Activated T-cell treated with anti-CD3 and anti-CD28 coated beads for 48 hours (primary cell): ENCODE measurements around the gene GSX2.
A peak's percentile ranks its signal among the peaks of the same experiment; 100 is the strongest.

ENCODE experiments used
- DNase-seq: peaks from one replicate; pipeline ENCODE4 v3.0.0-alpha.2; 2020; ENCODE audit warnings: low read depth

Gene GSX2

DNA sequence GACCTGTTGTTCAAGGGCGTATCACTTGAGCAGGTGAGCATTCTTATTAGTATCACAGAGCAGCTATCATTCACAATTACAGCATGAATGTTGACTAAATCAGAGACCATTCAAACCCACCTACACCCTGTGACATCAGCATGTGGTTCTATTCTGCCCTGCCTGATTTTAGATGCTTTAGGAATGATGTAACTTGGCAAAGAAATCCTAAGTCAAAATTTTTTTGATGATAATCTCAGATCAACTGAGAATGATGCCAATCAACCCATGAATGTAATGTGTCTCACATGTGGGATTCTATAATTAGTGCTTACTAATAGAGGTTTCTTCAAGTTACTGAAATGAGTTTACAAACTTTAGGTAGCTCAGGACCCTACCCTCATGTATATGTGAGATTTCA, 22.2 kb upstream of the GSX2 start:
- no peak for DNase-seq

DNA sequence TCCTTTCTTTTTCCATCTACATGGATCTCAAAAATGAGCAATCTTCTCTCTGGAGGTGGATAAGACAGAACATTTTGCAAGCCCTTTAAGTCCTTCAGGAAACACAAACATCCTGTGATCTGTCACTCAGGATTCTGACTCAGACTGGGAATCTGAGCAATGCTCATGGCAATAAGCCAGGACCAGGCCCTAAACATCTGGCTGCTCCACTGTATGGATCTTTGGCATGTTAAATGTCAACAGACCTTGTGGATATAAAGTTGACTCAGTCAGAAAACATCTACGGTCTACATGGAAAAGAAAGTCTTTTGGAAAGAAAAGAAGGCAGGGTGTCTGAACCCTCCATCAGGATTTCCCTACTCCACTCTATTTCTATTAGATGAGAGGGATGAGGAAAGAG, 17.8 kb upstream of the GSX2 start:
- DNase-seq, result no peak

DNA sequence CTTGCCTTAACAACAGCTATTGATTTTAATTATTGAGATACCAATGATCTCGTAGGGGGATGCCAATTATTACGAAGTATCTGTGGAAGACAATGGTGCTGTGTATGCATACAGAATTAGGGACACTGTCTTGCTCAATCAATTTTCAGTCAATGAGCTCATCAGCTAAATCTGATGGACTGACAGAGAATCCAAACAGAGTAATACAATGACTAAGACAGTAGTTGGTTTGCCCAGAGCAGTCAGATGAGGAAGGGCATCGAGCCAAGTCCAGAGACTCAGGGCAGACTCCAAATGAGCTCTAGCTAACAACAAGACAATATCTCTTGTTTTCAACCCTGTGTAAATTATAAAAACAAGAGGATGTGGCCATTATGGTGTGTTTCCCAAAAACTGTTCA, 14.7 kb upstream of the GSX2 start:
- no peak for DNase-seq

DNA sequence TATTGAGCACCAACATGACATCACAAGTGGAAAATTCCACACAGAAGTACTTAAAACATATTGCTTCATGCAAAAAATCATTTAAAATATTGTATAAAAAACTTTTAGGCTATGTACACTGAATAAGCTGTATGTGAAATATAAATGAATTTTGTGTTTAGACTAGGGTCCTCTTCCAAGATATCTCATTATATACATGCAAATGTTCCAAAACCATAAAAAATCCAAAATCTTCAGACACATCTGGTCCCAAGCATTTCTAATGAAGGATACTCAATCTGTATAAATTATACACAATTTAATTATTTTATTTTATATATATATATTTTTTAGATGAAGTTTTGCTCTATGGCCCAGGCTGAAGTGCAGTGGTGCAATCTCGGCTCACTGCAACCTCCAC, 10.1 kb upstream of the GSX2 start:
- no peak for DNase-seq

DNA sequence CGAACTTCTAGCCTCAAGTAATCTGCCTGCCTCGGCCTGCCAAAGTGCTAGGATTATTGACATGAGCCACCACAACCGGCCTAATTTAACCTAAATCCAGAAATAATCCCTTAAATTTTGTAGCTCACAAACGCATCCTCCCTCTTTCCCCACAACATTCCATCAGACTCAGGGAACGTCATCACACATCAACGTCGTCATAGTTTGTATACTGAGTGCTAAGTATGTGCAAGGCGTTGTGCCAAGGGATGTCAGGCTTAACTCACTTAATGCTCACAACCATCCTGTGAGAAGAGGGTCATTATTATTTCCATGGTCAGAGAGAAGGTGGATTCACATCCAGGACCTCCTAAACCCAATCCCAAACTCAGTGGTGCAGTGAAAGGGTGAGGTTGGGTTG, 9.6 kb upstream of the GSX2 start:
- DNase-seq, result no peak

DNA sequence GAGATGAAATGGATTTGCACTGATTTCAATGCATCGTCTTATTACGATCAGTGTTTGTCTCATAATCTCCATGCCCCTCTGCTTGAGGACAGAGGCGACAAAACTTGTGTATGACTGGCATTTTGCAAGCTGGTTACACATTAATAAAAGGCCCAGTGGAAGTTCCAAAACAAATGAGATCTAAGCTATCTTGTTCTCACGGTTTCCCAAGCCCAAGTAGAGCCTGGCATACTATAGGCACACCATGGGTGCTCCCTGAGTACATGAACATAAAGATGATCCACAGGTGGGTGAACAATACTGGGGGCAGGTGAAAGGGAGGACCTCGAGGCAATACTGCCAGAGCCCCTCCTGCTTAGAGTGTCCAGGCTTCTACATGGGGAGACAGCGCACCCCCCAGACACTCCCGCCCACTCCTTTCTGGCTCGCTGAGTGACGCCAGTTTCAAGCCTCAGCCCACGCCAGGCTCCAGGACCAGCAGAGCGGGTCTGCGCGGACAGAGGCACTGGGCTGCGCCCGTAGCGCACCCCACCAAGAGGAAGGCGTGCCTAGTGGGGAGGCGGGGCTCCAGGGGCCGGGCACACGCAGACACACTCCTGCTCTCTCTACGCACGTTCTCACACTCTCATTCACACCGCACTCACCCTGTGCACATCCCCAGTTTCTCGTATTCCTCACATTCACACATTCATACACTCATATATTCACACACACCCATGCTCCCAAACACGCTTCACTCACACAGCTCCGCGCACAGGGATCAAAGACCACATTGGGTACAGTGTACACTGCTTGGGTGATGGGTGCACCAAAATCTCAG, 8.9 kb upstream of the GSX2 start:
- DNase-seq, result no peak

DNA sequence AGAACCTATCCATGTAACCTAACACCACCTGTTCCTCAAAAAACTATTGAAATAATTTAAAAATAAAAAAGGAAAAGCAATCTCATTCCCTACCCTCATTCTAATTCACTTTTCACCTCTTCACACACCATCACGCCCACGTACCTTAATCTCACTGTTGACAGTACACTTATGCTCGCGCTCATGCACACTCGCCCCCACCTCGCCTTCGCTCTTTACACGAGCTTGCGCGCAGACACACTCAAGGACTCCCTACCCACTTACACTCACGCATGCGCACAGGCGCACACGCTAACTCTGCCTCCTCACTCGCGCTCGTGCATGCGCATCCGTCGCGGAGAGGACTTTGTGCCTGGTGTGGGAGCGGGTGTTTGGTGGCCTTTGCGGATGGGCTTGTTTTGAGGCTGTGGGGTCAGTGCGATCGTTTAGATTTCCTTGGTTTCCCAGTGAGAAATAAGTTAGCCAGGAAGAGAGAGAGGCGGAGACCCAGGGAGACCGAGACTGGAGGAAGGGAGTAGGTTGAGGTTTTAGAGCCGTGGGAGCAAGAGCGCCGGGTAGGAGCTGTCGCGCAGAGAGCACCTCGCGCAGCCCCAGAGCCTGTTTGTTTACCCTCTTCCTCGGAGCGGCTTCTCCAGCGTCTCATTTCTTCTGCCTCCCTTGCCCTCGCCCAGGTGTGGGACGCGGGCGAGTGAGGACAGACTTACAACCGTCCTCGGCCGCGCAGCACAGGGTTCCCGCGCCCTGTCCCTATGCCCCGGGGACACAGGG, 8.1 kb upstream of the GSX2 start:
- DNase-seq, result peak; percentile 60

DNA sequence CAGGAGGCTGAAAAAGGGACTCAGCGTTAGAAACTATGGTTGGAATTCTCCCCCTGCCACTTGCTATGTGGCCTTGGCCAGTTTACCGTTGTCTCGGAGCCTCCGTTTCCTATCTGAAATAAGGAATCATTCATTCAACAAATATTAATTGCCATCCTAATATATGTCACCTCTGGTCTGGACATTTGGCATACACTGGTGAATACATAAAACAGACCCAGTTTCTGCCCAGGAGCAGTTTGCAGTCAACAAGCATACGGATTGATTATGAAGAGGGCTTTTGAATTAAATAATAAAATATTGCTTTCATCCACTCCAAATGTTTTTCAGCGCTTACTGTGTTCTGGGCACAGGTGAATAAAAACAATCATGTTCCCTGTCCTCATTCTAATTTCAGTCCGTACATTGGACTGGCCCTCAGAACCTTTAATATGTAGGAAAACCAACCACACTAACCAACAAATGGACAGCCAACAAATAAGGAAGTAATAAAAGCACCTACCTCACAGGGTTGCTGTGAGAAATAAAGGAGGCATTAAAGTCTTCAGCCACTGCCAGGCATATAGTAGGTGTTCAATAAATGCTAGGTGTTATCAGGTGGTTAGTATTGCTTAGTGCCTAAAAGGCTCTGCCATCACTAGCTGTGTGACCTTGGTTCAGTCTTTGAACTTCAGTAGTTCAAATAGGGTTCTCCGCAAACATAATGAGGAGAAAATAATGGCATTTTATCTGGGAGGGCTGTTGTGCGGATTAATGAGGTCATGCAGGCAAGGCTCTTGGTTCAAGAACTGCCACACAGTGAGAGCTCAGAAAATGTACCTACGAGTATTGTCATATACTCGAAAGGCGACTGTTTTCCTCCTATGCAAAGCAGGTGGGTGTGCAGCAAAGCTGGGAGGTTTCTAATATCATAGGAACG, 7.3 kb upstream of the GSX2 start:
- DNase-seq, result no peak

DNA sequence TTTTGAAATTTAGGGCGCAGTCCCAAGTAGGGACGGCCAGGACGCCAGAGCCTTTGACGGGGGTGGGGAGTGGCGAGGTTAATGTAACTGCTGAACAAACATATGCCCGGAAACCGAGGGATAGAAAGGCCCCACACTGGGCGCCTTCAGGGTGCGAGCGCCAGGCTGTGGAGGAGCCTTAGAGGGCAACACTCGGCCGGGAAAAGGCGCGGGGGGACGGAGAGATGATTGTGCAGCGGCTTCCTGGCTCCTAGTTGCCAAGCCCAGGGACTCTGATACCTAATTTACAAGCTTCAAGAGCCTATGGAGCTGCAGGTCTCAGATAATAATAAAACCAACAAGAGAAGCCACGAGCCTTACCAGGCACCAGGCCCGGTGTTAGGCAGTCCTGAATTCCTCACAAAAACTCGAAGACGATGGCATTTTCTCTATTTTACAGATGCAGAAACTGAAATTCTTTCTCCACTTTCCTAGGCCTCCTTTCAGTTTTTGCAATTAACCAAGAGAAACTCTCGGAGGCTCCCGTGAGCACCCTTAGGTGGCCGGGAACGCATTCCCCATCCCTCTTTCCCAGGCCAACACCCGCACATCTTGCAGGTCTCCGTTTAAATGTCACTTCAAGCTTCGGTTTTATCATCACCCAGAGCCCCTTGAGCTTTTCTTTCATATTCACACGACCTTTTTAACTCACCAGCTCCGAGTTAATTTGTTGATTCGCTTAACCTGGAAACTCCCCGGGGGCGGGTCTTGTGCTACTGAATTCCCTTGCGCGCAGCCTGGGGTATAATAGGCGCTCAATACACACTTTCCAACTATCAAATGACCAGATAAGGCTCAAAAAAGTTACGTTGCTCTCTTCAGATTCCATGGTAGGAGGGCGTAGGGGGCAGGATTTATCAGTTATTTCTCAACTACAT, 6.4 kb upstream of the GSX2 start:
- no peak for DNase-seq

DNA sequence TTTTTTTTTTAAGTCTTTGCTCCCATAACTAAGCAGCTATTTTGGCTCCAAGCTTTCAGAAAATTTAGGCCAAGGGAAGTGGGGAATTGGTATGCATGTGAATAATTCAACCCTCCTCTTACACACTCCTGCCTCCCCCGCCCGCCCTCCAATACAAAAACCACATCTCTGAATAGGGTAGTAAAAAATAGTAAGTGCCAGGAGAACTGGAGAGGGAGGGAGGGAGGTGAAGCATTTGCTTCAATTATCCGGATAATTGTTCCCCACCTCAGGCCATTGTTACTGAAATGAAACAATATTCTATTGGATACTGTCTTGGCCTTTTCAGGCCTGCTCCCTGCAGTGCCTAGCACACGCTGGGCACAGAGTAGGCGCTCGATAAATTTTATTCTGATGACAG, 5.5 kb upstream of the GSX2 start:
- DNase-seq, result no peak

DNA sequence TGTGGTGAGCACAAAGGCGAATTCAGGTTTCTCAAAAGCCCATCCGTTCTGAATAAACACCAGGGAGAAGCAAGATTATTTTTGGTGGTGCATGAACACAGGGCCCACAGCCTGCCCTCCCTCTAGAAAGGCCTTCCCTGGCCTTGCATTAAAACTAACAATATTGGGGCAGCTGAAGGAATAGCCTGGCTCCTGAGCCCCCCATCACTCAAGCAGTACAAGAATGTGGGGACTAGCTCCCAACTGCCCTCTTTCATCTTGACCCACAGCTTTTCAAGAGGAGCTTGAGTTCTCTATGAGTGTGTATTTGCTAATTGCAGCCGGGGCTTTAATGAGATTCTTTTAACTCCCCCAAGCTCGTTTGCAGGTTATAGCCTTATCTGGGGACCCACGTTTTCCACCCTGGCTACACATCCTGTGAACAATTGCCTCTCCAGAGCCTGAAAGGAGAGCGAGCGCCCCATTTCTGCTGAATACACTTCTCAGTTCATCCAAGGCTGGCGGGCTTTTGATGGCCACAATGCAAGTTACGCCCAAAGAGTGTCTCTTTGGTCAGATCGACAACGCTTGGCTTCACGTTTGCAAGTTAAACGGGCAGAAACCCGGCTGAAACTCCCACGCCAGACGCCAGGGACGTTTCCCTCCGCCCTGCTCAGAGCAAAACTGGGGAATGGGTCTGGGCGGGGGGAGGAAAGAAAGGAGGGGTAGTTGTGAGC, 4.7 kb upstream of the GSX2 start:
- no peak for DNase-seq

DNA sequence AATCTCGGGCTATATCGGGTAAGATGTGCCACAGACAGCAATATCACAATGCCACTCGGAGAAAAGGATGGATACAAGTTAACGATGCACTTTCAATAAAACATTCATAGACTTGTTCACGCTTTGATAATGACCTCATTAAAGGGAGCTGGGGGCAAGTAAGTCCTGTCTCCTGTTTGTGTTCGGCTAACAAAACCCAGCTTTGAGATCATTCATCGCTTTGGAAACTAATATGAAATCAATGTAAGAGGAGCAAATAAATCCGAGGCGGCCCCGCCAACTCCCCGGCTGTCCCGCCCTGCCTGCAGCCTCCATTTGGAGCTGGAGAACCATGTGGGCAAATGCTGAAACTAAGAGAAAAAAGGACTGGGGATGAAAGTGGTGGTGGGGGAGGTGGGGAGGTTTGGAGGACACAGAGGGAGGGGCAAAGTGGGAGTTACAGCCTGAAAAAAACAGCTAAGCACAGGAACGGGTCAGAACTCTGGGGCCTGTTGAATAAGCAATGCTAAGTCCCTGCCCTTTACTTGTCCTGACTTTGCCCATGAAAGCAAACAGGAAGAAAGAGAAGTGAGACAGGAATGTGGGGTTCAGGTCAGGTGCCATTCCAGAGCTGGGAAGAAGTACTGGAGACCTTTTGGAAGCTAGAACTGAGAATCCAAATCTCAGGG, 3.5 kb upstream of the GSX2 start:
- no peak for DNase-seq

DNA sequence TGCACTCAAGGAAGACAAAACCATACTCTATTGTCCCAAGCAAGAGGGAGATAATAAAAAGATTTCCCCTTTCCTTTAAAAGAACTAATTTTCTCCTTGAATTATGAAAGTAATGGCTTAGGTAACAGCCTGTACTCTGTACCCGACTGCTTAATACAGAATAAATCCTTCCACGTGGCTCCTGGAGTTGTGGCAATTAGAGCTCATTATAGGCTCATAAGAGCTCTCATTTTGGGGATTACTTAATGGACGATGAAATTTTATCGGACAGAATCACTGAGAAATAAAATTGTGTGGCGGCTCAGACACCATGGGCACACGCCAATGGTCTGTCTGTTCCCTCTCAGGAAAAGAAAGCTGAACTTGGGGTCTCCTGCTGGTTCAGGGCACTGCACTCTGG, 2.8 kb upstream of the GSX2 start:
- no peak for DNase-seq

DNA sequence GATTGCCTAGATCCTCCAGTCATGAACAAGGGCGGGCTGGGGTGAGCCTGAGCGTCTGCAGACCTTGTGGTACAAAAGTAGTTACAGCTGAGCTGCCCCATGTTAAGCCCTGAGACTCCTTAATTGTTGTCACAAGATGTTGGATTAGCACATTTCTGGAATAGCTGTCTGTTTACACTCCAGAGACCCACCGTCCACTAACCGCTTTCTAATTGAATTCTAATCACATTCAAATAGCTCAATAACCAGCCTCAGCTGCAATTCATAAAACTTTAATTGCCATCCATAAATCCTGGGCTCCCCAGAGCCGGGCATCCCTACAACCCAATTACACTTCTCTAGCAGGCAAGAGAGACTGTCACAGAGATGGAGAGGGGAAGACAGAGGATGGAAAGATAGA, 1.6 kb upstream of the GSX2 start:
- no peak for DNase-seq

DNA sequence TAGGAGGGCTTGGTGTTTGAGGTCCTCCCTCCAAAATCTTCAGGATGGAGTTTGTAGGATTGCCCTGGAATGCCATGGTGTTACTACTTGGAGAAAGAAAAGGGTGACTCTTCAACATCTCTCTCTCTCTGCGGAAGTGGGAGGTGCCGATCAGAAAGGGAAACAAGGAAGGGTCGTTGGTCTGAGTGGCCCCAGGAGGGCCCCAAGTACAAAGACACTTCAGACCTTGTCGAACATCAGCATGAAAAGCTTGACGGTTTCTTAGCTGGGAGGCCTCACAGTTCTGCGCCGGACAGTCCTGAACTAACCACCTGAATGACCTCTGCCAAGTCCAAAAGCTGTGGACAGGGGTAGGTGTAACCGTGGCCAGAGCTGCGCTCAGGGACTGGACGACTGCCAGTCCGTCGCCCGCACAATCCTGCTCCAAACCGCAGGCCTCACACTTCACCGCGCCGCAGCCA, 646 bp upstream of the GSX2 start:
- no peak for DNase-seq

DNA sequence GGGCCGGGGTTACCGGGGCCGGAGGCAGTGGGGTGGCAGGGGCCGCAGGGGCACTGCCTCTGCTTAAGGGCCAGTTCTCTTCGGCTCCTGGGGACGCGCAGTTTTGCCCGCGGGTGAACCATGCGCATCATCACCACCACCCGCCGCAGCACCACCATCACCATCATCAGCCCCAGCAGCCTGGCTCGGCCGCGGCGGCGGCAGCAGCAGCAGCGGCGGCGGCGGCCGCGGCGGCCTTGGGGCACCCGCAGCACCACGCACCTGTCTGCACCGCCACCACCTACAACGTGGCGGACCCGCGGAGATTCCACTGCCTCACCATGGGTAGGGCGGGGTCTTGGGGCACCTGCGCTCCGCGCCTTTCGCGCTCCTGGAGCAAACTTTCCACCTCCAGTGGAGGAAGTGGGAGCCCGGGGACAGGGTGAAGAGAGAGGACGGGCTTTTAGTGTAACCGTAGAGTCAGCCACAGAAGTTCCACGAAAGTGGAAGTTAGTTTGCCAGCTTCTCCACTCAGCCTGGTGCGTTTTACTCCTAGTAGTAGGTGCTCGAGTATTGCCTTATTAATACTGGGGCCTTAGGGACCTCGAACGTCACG, 729 bp downstream of the GSX2 start:
- no peak for DNase-seq

DNA sequence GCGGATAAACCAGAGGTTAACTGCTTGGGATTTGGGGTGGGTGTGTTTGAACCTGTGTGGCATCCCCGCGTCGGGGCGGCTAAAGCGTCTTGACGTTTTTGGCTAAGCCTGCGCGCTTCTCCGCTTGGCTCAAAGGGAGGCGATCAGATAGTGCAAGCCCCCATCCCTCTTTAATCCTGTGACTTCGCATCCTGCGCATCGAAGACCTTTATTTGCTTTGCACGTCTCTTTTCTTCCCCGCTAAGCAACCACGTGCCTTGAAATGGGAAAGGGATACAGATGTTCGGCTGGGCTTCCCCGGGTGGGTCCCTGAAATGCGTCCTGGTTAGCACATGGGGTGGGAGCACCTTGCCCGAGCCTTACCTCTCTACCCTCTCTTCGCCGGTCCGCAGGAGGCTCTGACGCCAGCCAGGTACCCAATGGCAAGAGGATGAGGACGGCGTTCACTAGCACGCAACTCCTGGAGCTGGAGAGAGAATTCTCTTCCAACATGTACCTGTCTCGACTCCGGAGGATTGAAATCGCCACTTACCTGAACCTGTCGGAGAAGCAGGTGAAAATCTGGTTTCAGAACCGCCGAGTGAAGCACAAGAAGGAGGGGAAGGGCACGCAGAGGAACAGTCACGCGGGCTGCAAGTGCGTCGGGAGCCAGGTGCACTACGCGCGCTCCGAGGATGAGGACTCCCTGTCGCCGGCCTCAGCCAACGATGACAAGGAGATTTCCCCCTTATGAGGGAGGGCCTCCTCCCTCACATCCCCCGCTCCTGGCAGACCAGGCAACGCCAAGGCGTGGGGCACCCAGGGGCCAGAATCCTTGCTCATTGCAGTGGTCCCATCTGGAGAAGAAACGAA, 1.5 kb downstream of the GSX2 start:
- DNase-seq, result no peak

DNA sequence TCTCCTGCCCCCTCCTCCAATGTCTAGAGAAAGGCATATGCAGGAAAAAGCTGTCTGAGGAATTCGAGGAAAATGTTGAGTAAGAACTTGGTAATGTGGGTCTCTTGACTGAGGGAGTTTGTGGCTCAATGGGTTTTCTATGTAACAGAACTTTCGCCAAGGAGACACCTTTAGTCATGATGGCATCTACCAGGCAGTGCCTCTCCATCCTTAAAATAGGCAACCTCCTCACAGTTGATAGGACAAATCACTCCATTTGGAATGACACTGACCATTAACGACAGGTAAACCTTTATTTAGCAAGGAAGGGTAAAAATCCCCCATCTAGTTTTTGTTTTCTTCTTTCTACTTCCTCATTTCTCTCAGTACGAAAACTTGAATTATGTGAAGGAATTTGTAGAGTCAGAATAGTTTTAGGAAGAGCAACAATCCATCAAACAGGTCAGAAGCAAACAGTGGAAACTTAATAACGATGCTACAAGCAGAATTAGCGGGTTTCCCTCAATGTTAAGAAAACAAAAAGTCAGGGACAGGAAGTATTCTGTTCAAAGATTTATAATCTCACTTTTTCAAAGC, 2.7 kb downstream of the GSX2 start:
- DNase-seq, result no peak
